ENCODE results near the gene PRPF19. TPM values are rescaled to one million over a fixed set of nuclear protein-coding genes. Genes with fewer than 3 reads are reported as not detected.

PRPF19 gene
- total and polyA plus RNA-seq, 9 of the 15 experiments (the other 6 are each of a cell fraction or from before 2014, with no cell fraction given), result 9.4 to 212 (median 73.2) TPM

GRCh38 chr11:60841797-60842667, 64.4 kb downstream of the PRPF19 start, which contains the start of gene CCDC86 (continued):
- TF ChIP-seq REST (IDR thresholded peaks at IDR 0.05; ENCODE audit: borderline replicate concordance) (no peak), REST (CRISPR knock-in tag; IDR thresholded peaks at IDR 0.05; ENCODE audit: low read depth) (peak; percentile 38; the same call in 1 of the 2 replicates), TGIF2 (CRISPR knock-in tag; IDR thresholded peaks at IDR 0.05) (no peak), STAT5A (IDR thresholded peaks at IDR 0.05; ENCODE audit: borderline replicate concordance, low read length) (no peak), AFF4 (CRISPR knock-in tag; IDR thresholded peaks at IDR 0.05) (no peak), ZC3H8 (IDR thresholded peaks at IDR 0.05) (no peak), ZNF644 (tag; IDR thresholded peaks at IDR 0.05; ENCODE audit: low read depth) (no peak), OTX1 (CRISPR knock-in tag; IDR thresholded peaks at IDR 0.05) (0 out of 2 replicates have a peak, but pooled peaks have one; percentile 19), BHLHE40 (IDR thresholded peaks at IDR 0.05; ENCODE audit: low read length) (peak; percentile 100), FOSL1 (tag; conservative IDR thresholded peaks at IDR 0.05) (peak; percentile 52), RBM39 (optimal IDR thresholded peaks at IDR 0.05; ENCODE audit: low read depth, low read length) (no peak), E2F3 (CRISPR knock-in tag; IDR thresholded peaks at IDR 0.05) (peak; percentile 51; the same call in 1 of the 2 replicates), HNRNPUL1 (IDR thresholded peaks at IDR 0.05; ENCODE audit: low read length) (no peak), ELF2 (CRISPR knock-in tag; IDR thresholded peaks at IDR 0.05) (peak; percentile 77), NR0B1 (IDR thresholded peaks at IDR 0.05; ENCODE audit: partially characterized antibody) (no peak)
